ENCODE data around the gene CENPK. TPM values are rescaled to one million over a fixed set of nuclear protein-coding genes. Genes with fewer than 3 reads are reported as not detected.

Gene CENPK
- total and polyA plus RNA-seq, 2 of the 8 experiments (the other 6 are each of a cell fraction or from before 2014, with no cell fraction given): 13.3 to 50.9 TPM

GRCh38 chr5:65535529-65535987, 27.4 kb downstream of the CENPK start (continued):
- no peak for TF ChIP-seq RBBP5 (IDR thresholded peaks at IDR 0.05; ENCODE audit: borderline replicate concordance, low read depth, low read length)
- TF ChIP-seq CTBP2 (IDR thresholded peaks at IDR 0.05; ENCODE audit: borderline replicate concordance, insufficient read depth, insufficient read length, low read length): no peak
- no peak for TF ChIP-seq NRF1 (IDR thresholded peaks at IDR 0.05; ENCODE audit: low read depth, low read length)
- TF ChIP-seq SRF (IDR thresholded peaks at IDR 0.05; ENCODE audit: low read depth, low read length): no peak
- TF ChIP-seq SIX5 (IDR thresholded peaks at IDR 0.05; ENCODE audit: low read depth, low read length): no peak

All from H1 (cell line).